NCI-H526 (cell line): Measurements from ENCODE around the gene EAF2.
"Not testable (repeated sequence)": the region's sequence is repeated elsewhere in the genome, so short reads cannot be mapped to it uniquely, and the experiment has no call there.

Experiments
- DNase-seq, 2 experiments: peaks; one replicate each; lab custom pipeline; 2025; lab: John Stamatoyannopoulos, UW

EAF2 gene

GRCh38 chr3:121863247-121863646, 28.2 kb downstream of the EAF2 start:
- not testable (repeated sequence) for DNase-seq

GRCh38 chr3:121863801-121864200, 28.8 kb downstream of the EAF2 start:
- DNase-seq = no peak

GRCh38 chr3:121869736-121870135, 34.7 kb downstream of the EAF2 start:
- no peak for DNase-seq

GRCh38 chr3:121870717-121871116, 35.7 kb downstream of the EAF2 start:
- DNase-seq = no peak

- DNase-seq = no peak
Observed at GRCh38 chr3:121871430-121871829, 36.4 kb downstream of the EAF2 start.

GRCh38 chr3:121878411-121878810, 43.4 kb downstream of the EAF2 start:
- no peak for DNase-seq

- peak in 1 of 2 experiments; percentile 38 for DNase-seq
Observed at GRCh38 chr3:121883507-121883906, 48.5 kb downstream of the EAF2 start.

GRCh38 chr3:121885386-121885785, 50.4 kb downstream of the EAF2 start:
- DNase-seq = no peak

- no peak for DNase-seq
Observed at GRCh38 chr3:121894301-121894990, 59.4 kb downstream of the EAF2 start, which contains the start of gene SLC15A2. Gene SLC15A2 (plus strand): TSS chr3:121894401. CDS start chr3:121894477, 76 bp downstream.

GRCh38 chr3:121895121-121895520, 60.1 kb downstream of the EAF2 start:
- no peak for DNase-seq

- no peak for DNase-seq
Observed at GRCh38 chr3:121895736-121896135, 60.7 kb downstream of the EAF2 start.

- DNase-seq = no peak
Observed at GRCh38 chr3:121896823-121897222, 61.8 kb downstream of the EAF2 start.

- no peak for DNase-seq
Observed at GRCh38 chr3:121897296-121897695, 62.3 kb downstream of the EAF2 start.

- no peak for DNase-seq
Observed at GRCh38 chr3:121913305-121913990, 78.4 kb downstream of the EAF2 start.

- DNase-seq = no peak
Observed at GRCh38 chr3:121914081-121914998, 79.3 kb downstream of the EAF2 start.

- DNase-seq = no peak
Observed at GRCh38 chr3:121916189-121916588, 81.2 kb downstream of the EAF2 start.

- DNase-seq = no peak
Observed at GRCh38 chr3:121918779-121919483, 83.9 kb downstream of the EAF2 start.

GRCh38 chr3:121924734-121925133, 89.7 kb downstream of the EAF2 start:
- DNase-seq = no peak

- no peak for DNase-seq
Observed at GRCh38 chr3:121926380-121926779, 91.4 kb downstream of the EAF2 start.
